ENCODE results near the gene RNU1-1.
"Not testable (repeated sequence)": the region's sequence is repeated elsewhere in the genome, so short reads cannot be mapped to it uniquely, and the experiment has no call there.

The RNU1-1 gene

GRCh38 chr1:16514107-16515055 is at the start of gene RNU1-1:
Gene RNU1-1, minus strand, starts transcription at chr1:16514285.
- not testable (repeated sequence) for H3K4me1 Mint-ChIP-seq; H3K9me3 Mint-ChIP-seq; H3K4me3 Mint-ChIP-seq; H3K27ac Mint-ChIP-seq; H3K36me3 Mint-ChIP-seq (ENCODE audit: low read depth)
- H3K27me3 Mint-ChIP-seq (ENCODE audit: low read depth), result peaks cover 18% of the 10 kb centered on the region

GRCh38 chr1:16561035-16561434 is 47.0 kb upstream of the RNU1-1 start:
- H3K4me3 Mint-ChIP-seq; H3K27me3 Mint-ChIP-seq (ENCODE audit: low read depth); H3K36me3 Mint-ChIP-seq (ENCODE audit: low read depth); H3K4me1 Mint-ChIP-seq; H3K9me3 Mint-ChIP-seq; H3K27ac Mint-ChIP-seq: not testable (repeated sequence)

GRCh38 chr1:16560498-16560897 is 46.4 kb upstream of the RNU1-1 start:
- H3K27me3 Mint-ChIP-seq (ENCODE audit: low read depth); H3K36me3 Mint-ChIP-seq (ENCODE audit: low read depth); H3K4me1 Mint-ChIP-seq; H3K9me3 Mint-ChIP-seq; H3K4me3 Mint-ChIP-seq; H3K27ac Mint-ChIP-seq: not testable (repeated sequence)

- not testable (repeated sequence) for H3K27me3 Mint-ChIP-seq (ENCODE audit: low read depth); H3K4me3 Mint-ChIP-seq; H3K9me3 Mint-ChIP-seq; H3K4me1 Mint-ChIP-seq; H3K36me3 Mint-ChIP-seq (ENCODE audit: low read depth); H3K27ac Mint-ChIP-seq
These were observed 45.6 kb upstream of the RNU1-1 start for GRCh38 chr1:16559688-16560087.

- H3K9me3 Mint-ChIP-seq; H3K27ac Mint-ChIP-seq; H3K27me3 Mint-ChIP-seq (ENCODE audit: low read depth); H3K4me1 Mint-ChIP-seq; H3K36me3 Mint-ChIP-seq (ENCODE audit: low read depth); H3K4me3 Mint-ChIP-seq: not testable (repeated sequence)
These were observed 42.9 kb upstream of the RNU1-1 start for GRCh38 chr1:16557034-16557433.

- H3K4me1 Mint-ChIP-seq; H3K27me3 Mint-ChIP-seq (ENCODE audit: low read depth); H3K36me3 Mint-ChIP-seq (ENCODE audit: low read depth); H3K27ac Mint-ChIP-seq; H3K9me3 Mint-ChIP-seq; H3K4me3 Mint-ChIP-seq: not testable (repeated sequence)
These were observed 39.2 kb upstream of the RNU1-1 start for GRCh38 chr1:16553244-16553643.

- H3K9me3 Mint-ChIP-seq; H3K27ac Mint-ChIP-seq; H3K36me3 Mint-ChIP-seq (ENCODE audit: low read depth); H3K4me3 Mint-ChIP-seq; H3K4me1 Mint-ChIP-seq: not testable (repeated sequence)
- H3K27me3 Mint-ChIP-seq (ENCODE audit: low read depth), result peaks cover 14% of the 10 kb centered on the region
These were observed 36.3 kb upstream of the RNU1-1 start for GRCh38 chr1:16550212-16550918.

GRCh38 chr1:16549545-16549944 is 35.5 kb upstream of the RNU1-1 start:
- H3K4me1 Mint-ChIP-seq; H3K36me3 Mint-ChIP-seq (ENCODE audit: low read depth); H3K9me3 Mint-ChIP-seq; H3K27ac Mint-ChIP-seq; H3K4me3 Mint-ChIP-seq: not testable (repeated sequence)
- peaks cover 21% of the 10 kb centered on the region for H3K27me3 Mint-ChIP-seq (ENCODE audit: low read depth)

GRCh38 chr1:16547502-16548241 is 33.6 kb upstream of the RNU1-1 start:
- not testable (repeated sequence) for H3K4me3 Mint-ChIP-seq; H3K36me3 Mint-ChIP-seq (ENCODE audit: low read depth); H3K27ac Mint-ChIP-seq; H3K4me1 Mint-ChIP-seq; H3K9me3 Mint-ChIP-seq
- H3K27me3 Mint-ChIP-seq (ENCODE audit: low read depth), result peaks cover 23% of the 10 kb centered on the region

- not testable (repeated sequence) for H3K36me3 Mint-ChIP-seq (ENCODE audit: low read depth); H3K4me1 Mint-ChIP-seq; H3K4me3 Mint-ChIP-seq; H3K9me3 Mint-ChIP-seq; H3K27ac Mint-ChIP-seq
- H3K27me3 Mint-ChIP-seq (ENCODE audit: low read depth), result peaks cover 23% of the 10 kb centered on the region
These were observed 31.6 kb upstream of the RNU1-1 start for GRCh38 chr1:16545682-16546095.

GRCh38 chr1:16540421-16540893 is 26.4 kb upstream of the RNU1-1 start:
- not testable (repeated sequence) for H3K4me3 Mint-ChIP-seq; H3K36me3 Mint-ChIP-seq (ENCODE audit: low read depth); H3K4me1 Mint-ChIP-seq; H3K9me3 Mint-ChIP-seq; H3K27ac Mint-ChIP-seq
- peaks cover 21% of the 10 kb centered on the region for H3K27me3 Mint-ChIP-seq (ENCODE audit: low read depth)

- not testable (repeated sequence) for H3K27ac Mint-ChIP-seq
These were observed 23.4 kb upstream of the RNU1-1 start for GRCh38 chr1:16537528-16537927.

GRCh38 chr1:16536796-16537195 is 22.7 kb upstream of the RNU1-1 start:
- H3K36me3 Mint-ChIP-seq (ENCODE audit: low read depth); H3K27ac Mint-ChIP-seq; H3K4me1 Mint-ChIP-seq; H3K9me3 Mint-ChIP-seq: not testable (repeated sequence)
- peaks cover 44% of the 10 kb centered on the region for H3K27me3 Mint-ChIP-seq (ENCODE audit: low read depth)
- peak overlapping the region in 2 of 3 experiments; percentile 40 to 41 for H3K4me3 Mint-ChIP-seq

More at GRCh38 chr1:16537528-16537927, 23.4 kb upstream of the RNU1-1 start:
- peaks cover 37% of the 10 kb centered on the region for H3K27me3 Mint-ChIP-seq (ENCODE audit: low read depth)
- not testable (repeated sequence) for H3K4me3 Mint-ChIP-seq; H3K9me3 Mint-ChIP-seq; H3K4me1 Mint-ChIP-seq; H3K36me3 Mint-ChIP-seq (ENCODE audit: low read depth)

GRCh38 chr1:16535898-16536297 is 21.8 kb upstream of the RNU1-1 start:
- Mint-ChIP-seq H3K4me3 (peak overlapping the region in 1 of 3 experiments; percentile 35), H3K27me3 (ENCODE audit: low read depth) (peaks cover 52% of the 10 kb centered on the region)
- not testable (repeated sequence) for H3K4me1 Mint-ChIP-seq; H3K9me3 Mint-ChIP-seq; H3K27ac Mint-ChIP-seq; H3K36me3 Mint-ChIP-seq (ENCODE audit: low read depth)

- H3K9me3 Mint-ChIP-seq; H3K4me1 Mint-ChIP-seq; H3K36me3 Mint-ChIP-seq (ENCODE audit: low read depth); H3K27ac Mint-ChIP-seq: not testable (repeated sequence)
- peak overlapping the region; percentile 83 to 85 (median 85) for H3K4me3 Mint-ChIP-seq
- H3K27me3 Mint-ChIP-seq (ENCODE audit: low read depth), result peaks cover 52% of the 10 kb centered on the region
These were observed 21.4 kb upstream of the RNU1-1 start for GRCh38 chr1:16535487-16535886.

All from nephron (organoid).